ENCODE results near the gene SLC35D2. TPM values are rescaled to one million over a fixed set of nuclear protein-coding genes. Genes with fewer than 3 reads are reported as not detected.
A peak's percentile ranks its signal among the peaks of the same experiment; 100 is the strongest.

The SLC35D2 gene
- total RNA-seq, 1 donor = 18.5 TPM

DNA sequence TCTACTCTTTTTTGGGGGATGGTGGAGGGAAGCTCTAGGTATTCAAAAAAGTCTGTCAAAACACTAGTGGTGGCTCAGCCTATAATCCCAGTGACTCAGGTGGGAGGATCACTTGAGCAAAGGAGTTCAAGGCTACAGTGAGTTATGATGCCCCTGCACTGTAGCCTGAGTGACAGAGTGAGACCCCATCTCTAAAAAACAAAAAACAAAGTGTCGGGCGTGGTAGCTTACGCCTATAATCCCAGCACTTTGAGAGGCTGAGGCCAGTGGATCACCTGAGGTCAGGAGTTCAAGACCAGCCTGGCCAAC, 15.8 kb upstream of the SLC35D2 start:
- Histone ChIP-seq H3K36me3 (ENCODE audit: insufficient read depth, low read length) (no peaks in the 10 kb centered on the region), H3K27me3 (ENCODE audit: insufficient read depth, low read length) (no peaks in the 10 kb centered on the region), H3K79me2 (ENCODE audit: insufficient read depth, low read length) (peaks cover 23% of the 10 kb centered on the region), H3K9me3 (ENCODE audit: low read depth, low read length) (no peaks in the 10 kb centered on the region), H3K4me2 (ENCODE audit: insufficient read depth, low read length) (no peak overlapping the region), H3K27ac (ENCODE audit: low read depth, low read length) (no peak overlapping the region), H2AFZ (ENCODE audit: low read length) (peak overlapping the region; percentile 91), H4K20me1 (ENCODE audit: insufficient read depth, low read length) (no peaks in the 10 kb centered on the region), H3K4me3 (ENCODE audit: insufficient read depth, low read length) (no peak overlapping the region), H3K4me1 (ENCODE audit: insufficient read depth, low read length) (no peaks in the 10 kb centered on the region)
- TF ChIP-seq, protein P1, sequence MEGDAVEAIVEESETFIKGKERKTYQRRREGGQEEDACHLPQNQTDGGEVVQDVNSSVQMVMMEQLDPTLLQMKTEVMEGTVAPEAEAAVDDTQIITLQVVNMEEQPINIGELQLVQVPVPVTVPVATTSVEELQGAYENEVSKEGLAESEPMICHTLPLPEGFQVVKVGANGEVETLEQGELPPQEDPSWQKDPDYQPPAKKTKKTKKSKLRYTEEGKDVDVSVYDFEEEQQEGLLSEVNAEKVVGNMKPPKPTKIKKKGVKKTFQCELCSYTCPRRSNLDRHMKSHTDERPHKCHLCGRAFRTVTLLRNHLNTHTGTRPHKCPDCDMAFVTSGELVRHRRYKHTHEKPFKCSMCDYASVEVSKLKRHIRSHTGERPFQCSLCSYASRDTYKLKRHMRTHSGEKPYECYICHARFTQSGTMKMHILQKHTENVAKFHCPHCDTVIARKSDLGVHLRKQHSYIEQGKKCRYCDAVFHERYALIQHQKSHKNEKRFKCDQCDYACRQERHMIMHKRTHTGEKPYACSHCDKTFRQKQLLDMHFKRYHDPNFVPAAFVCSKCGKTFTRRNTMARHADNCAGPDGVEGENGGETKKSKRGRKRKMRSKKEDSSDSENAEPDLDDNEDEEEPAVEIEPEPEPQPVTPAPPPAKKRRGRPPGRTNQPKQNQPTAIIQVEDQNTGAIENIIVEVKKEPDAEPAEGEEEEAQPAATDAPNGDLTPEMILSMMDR (IDR thresholded peaks at IDR 0.05; ENCODE audit: extremely low read depth, low read depth, low read length) = no peak
- DNase-seq (ENCODE audit: insufficient read length, low spot score, missing footprints) = no peak

DNA sequence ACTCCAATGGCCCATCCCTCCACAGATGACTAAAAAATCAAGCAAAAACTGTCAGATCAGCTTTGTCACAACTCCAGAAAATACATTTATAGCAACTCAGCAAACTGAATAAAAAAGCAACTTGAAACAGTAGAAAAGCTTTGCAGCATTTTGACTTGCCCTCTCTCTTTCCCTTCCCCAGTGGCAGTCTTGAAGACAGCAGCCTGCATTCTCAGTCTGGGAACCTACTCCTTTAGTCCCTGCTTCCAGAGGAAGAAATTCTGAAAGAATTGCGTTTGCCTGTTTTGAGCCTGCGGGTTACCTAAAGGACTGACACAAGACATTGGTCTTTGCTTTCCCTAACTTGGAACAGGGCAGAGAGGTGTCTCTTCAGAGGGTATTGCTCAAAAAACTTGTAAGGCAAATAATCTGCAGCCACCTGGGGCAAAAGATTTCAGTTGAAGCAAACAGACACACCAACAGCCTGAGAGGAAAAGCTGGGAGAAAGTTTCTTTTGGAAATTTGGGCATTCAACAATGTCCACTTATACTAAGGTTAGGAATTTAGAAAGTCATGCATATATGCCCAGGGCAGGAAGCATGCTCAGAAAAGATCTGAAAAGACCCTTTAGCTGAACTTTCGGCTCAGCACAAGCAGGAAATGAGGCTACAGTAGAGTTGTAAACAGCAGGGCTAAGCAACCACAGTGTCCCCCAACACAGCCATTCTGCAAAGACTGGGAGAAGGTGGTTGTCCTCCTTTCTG, 15.2 kb upstream of the SLC35D2 start:
- Histone ChIP-seq H3K4me3 (ENCODE audit: insufficient read depth, low read length) (no peak overlapping the region), H3K4me1 (ENCODE audit: insufficient read depth, low read length) (no peaks in the 10 kb centered on the region), H2AFZ (ENCODE audit: low read length) (peak overlapping the region; percentile 91), H3K27ac (ENCODE audit: low read depth, low read length) (no peak overlapping the region), H3K4me2 (ENCODE audit: insufficient read depth, low read length) (peak overlapping the region; percentile 16), H4K20me1 (ENCODE audit: insufficient read depth, low read length) (no peaks in the 10 kb centered on the region), H3K9me3 (ENCODE audit: low read depth, low read length) (no peaks in the 10 kb centered on the region), H3K36me3 (ENCODE audit: insufficient read depth, low read length) (no peaks in the 10 kb centered on the region), H3K27me3 (ENCODE audit: insufficient read depth, low read length) (no peaks in the 10 kb centered on the region), H3K79me2 (ENCODE audit: insufficient read depth, low read length) (peaks cover 22% of the 10 kb centered on the region)
- TF ChIP-seq, protein P1 (IDR thresholded peaks at IDR 0.05; ENCODE audit: extremely low read depth, low read depth, low read length) = no peak
- no peak for DNase-seq (ENCODE audit: insufficient read length, low spot score, missing footprints)

DNA sequence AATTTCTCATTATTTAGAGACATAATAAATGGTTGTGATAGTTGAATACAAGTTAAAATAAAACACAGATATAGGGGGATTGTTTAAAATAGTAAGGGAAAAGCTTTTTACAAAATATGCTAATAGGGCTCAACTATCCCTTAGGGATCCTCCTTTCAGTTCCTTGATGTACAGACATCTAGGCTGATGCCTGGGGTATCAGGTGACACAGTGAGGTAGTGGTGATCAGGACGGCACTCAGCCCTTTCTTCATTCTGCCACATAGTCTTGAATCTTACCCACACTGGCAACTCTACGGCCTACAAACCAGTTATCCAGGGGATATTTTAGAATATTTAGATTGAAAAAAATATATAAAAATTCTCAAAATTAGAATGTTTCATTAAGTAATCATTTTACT, 12.5 kb upstream of the SLC35D2 start:
- no peaks in the 10 kb centered on the region for H4K20me1 ChIP-seq (ENCODE audit: insufficient read depth, low read length)
- H3K4me1 ChIP-seq (ENCODE audit: insufficient read depth, low read length) = no peaks in the 10 kb centered on the region
- H2AFZ ChIP-seq (ENCODE audit: low read length) = no peak overlapping the region
- TF ChIP-seq, protein P1 (IDR thresholded peaks at IDR 0.05; ENCODE audit: extremely low read depth, low read depth, low read length) = no peak
- H3K36me3 ChIP-seq (ENCODE audit: insufficient read depth, low read length) = peaks cover 5% of the 10 kb centered on the region
- H3K4me3 ChIP-seq (ENCODE audit: insufficient read depth, low read length) = no peak overlapping the region
- no peaks in the 10 kb centered on the region for H3K9me3 ChIP-seq (ENCODE audit: low read depth, low read length)
- DNase-seq (ENCODE audit: insufficient read length, low spot score, missing footprints) = no peak
- no peak overlapping the region for H3K27ac ChIP-seq (ENCODE audit: low read depth, low read length)
- peaks cover 16% of the 10 kb centered on the region for H3K79me2 ChIP-seq (ENCODE audit: insufficient read depth, low read length)
- H3K4me2 ChIP-seq (ENCODE audit: insufficient read depth, low read length) = no peak overlapping the region
- H3K27me3 ChIP-seq (ENCODE audit: insufficient read depth, low read length) = no peaks in the 10 kb centered on the region

DNA sequence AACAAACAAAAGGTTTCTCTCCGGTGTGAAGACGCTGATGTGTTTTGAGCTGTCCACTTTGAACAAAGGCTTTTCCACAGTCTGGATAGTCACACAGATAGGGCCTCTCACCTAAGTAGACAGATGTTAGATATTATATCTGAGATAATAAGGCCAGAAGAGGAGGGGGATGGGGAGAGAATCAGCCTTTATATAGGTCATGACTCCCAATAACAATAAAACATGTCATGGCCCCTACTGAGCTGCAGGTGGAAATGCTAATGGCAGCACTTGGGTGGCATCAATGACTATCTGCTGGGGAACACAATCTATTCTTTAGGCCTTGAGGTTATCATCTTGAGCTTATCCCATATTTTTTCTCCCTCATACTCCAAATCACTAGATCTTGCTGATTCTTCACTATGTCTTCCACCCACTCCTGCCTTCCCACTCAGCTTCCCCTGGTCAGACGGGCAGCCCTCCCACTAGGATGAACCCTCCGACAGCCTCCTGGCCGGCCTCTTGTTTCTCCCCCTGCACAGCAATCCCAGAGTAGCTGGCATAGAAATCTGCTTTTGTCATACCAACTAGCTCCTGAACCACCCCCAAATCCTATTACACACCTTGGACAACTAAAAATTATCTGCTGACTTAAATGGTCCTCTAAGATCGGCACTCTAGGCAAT, 11.5 kb upstream of the SLC35D2 start:
- peak overlapping the region; percentile 53 for H2AFZ ChIP-seq (ENCODE audit: low read length)
- H3K9me3 ChIP-seq (ENCODE audit: low read depth, low read length) = no peaks in the 10 kb centered on the region
- H3K4me1 ChIP-seq (ENCODE audit: insufficient read depth, low read length) = no peaks in the 10 kb centered on the region
- H3K36me3 ChIP-seq (ENCODE audit: insufficient read depth, low read length) = peaks cover 5% of the 10 kb centered on the region
- no peaks in the 10 kb centered on the region for H4K20me1 ChIP-seq (ENCODE audit: insufficient read depth, low read length)
- H3K27me3 ChIP-seq (ENCODE audit: insufficient read depth, low read length) = no peaks in the 10 kb centered on the region
- TF ChIP-seq, protein P1 (IDR thresholded peaks at IDR 0.05; ENCODE audit: extremely low read depth, low read depth, low read length) = no peak
- no peak overlapping the region for H3K27ac ChIP-seq (ENCODE audit: low read depth, low read length)
- no peak overlapping the region for H3K4me2 ChIP-seq (ENCODE audit: insufficient read depth, low read length)
- no peak overlapping the region for H3K4me3 ChIP-seq (ENCODE audit: insufficient read depth, low read length)
- peaks cover 8% of the 10 kb centered on the region for H3K79me2 ChIP-seq (ENCODE audit: insufficient read depth, low read length)
- no peak for DNase-seq (ENCODE audit: insufficient read length, low spot score, missing footprints)
